ENCODE measurements around the gene CCN5. TPM values are rescaled to one million over a fixed set of nuclear protein-coding genes. Genes with fewer than 3 reads are reported as not detected.

Gene CCN5
- total RNA-seq, 6 experiments from 2014 or later, result 0.92 to 6.1 (median 1.5) TPM

- DNase-seq, result no peak
- no peak for ATAC-seq
- Histone ChIP-seq H3K27ac (no peak overlapping the region), H3K4me3 (no peak overlapping the region), H3K9me3 (no peaks in the 10 kb centered on the region), H3K27me3 (no peaks in the 10 kb centered on the region), H3K36me3 (no peaks in the 10 kb centered on the region), H3K4me1 (no peaks in the 10 kb centered on the region)
- TF ChIP-seq POLR2A (IDR thresholded peaks at IDR 0.05) (no peak), CTCF (IDR thresholded peaks at IDR 0.05) (no peak)
- 52% methylated on average over 10 of the region's 11 CpGs for WGBS (ENCODE audit: insufficient coverage, low coverage, low lambda C conversion rate, missing lambda C conversion rate)
- intact Hi-C loops (cut with DNase I), result no loop called here
These were observed 55.5 kb downstream of the CCN5 start for GRCh38 chr20:44770484-44771171.

- DNase-seq (no peak), ATAC-seq (no peak)
- Histone ChIP-seq H3K27me3 (no peaks in the 10 kb centered on the region), H3K36me3 (no peaks in the 10 kb centered on the region), H3K27ac (no peak overlapping the region), H3K4me1 (no peaks in the 10 kb centered on the region), H3K9me3 (no peaks in the 10 kb centered on the region), H3K4me3 (no peak overlapping the region)
- intact Hi-C loops (cut with DNase I), result no loop called here
- TF ChIP-seq CTCF (IDR thresholded peaks at IDR 0.05) (no peak), POLR2A (IDR thresholded peaks at IDR 0.05) (no peak)
- 65% methylated on average over 8 of the region's 8 CpGs for WGBS (ENCODE audit: insufficient coverage, low coverage, low lambda C conversion rate, missing lambda C conversion rate)
These were observed 56.0 kb downstream of the CCN5 start for GRCh38 chr20:44771172-44771535.

GRCh38 chr20:44772636-44773035 lies 57.5 kb downstream of the CCN5 start:
- TF ChIP-seq CTCF (IDR thresholded peaks at IDR 0.05), result no peak
- no peak for TF ChIP-seq POLR2A (IDR thresholded peaks at IDR 0.05)
- WGBS (ENCODE audit: insufficient coverage, low coverage, low lambda C conversion rate, missing lambda C conversion rate), result 48% methylated on average over 5 of the region's 8 CpGs
- intact Hi-C loops (cut with DNase I), result no loop called here
- Histone ChIP-seq H3K4me3 (no peak overlapping the region), H3K27ac (no peak overlapping the region), H3K36me3 (no peaks in the 10 kb centered on the region), H3K9me3 (no peaks in the 10 kb centered on the region), H3K27me3 (no peaks in the 10 kb centered on the region), H3K4me1 (no peaks in the 10 kb centered on the region)
- ATAC-seq (no peak), DNase-seq (no peak)

GRCh38 chr20:44773070-44773829 lies 58.1 kb downstream of the CCN5 start:
- intact Hi-C loops (cut with DNase I), result no loop called here
- WGBS (ENCODE audit: insufficient coverage, low coverage, low lambda C conversion rate, missing lambda C conversion rate), result 35% methylated on average over 4 of the region's 10 CpGs
- ATAC-seq, result no peak
- Histone ChIP-seq H3K27ac (no peak overlapping the region), H3K27me3 (no peaks in the 10 kb centered on the region), H3K4me3 (no peak overlapping the region), H3K9me3 (no peaks in the 10 kb centered on the region), H3K36me3 (no peaks in the 10 kb centered on the region), H3K4me1 (no peaks in the 10 kb centered on the region)
- TF ChIP-seq POLR2A (IDR thresholded peaks at IDR 0.05), result no peak
- no peak for DNase-seq

GRCh38 chr20:44776980-44777379 lies 61.8 kb downstream of the CCN5 start:
- no peaks in the 10 kb centered on the region for H3K4me1 ChIP-seq
- H3K4me3 ChIP-seq, result no peak overlapping the region
- no peaks in the 10 kb centered on the region for H3K27me3 ChIP-seq
- WGBS (ENCODE audit: insufficient coverage, low coverage, low lambda C conversion rate, missing lambda C conversion rate), result 10% methylated on average over 7 of the region's 7 CpGs
- TF ChIP-seq CTCF (IDR thresholded peaks at IDR 0.05), result no peak
- no peak for TF ChIP-seq POLR2A (IDR thresholded peaks at IDR 0.05)
- intact Hi-C loops (cut with DNase I), result no loop called here
- no peak for ATAC-seq
- no peak for DNase-seq
- no peaks in the 10 kb centered on the region for H3K9me3 ChIP-seq
- H3K27ac ChIP-seq, result no peak overlapping the region
- no peaks in the 10 kb centered on the region for H3K36me3 ChIP-seq
